BE2C (cell line): ENCODE results near the gene CREB3L4.

Experiments
- DNase-seq: peaks from one replicate; pipeline ENCODE4 v3.0.0-alpha.2; 2020
- H3K27me3 ChIP-seq: fragments of 250-450 bp; sonication (Bioruptor Pico); 2 replicates; pipeline ENCODE4 v1.5.1; 2020; ENCODE audit warnings: mild to moderate bottlenecking
- H3K36me3 ChIP-seq: fragments of 250-450 bp; sonication (Bioruptor Pico); 2 replicates; pipeline ENCODE4 v1.5.1; 2020; ENCODE audit warnings: mild to moderate bottlenecking
- H3K4me1 ChIP-seq: fragments of 250-450 bp; sonication (Bioruptor Pico); 2 replicates; pipeline ENCODE4 v1.5.1; 2020
- H3K4me3 ChIP-seq: 2 replicates; pipeline ENCODE4 v1.5.1; 2011; ENCODE audit warnings: low read depth, low read length
- H3K9me3 ChIP-seq: fragments of 250-450 bp; sonication (Bioruptor Pico); 2 replicates; pipeline ENCODE4 v1.5.1; 2020
- TF ChIP-seq, protein P1 (sequence below): IDR thresholded peaks from 2 replicates; pipeline ENCODE4 v1.5.1; 2012; ENCODE audit warnings: mild to moderate bottlenecking, low read depth, low read length

Gene CREB3L4

GRCh38 chr1:153922972-153923925 is 44.5 kb upstream of the CREB3L4 start, which contains the start of gene GATAD2B:
GATAD2B (minus strand) TSS chr1:153922972; CDS start chr1:153828347, 94,625 bp downstream.
- no peaks in the 10 kb centered on the region for H3K9me3 ChIP-seq
- H3K36me3 ChIP-seq: peaks cover 15% of the 10 kb centered on the region
- H3K4me3 ChIP-seq: peak within 1 kb of the TSS; percentile 94
- TF ChIP-seq, protein P1, sequence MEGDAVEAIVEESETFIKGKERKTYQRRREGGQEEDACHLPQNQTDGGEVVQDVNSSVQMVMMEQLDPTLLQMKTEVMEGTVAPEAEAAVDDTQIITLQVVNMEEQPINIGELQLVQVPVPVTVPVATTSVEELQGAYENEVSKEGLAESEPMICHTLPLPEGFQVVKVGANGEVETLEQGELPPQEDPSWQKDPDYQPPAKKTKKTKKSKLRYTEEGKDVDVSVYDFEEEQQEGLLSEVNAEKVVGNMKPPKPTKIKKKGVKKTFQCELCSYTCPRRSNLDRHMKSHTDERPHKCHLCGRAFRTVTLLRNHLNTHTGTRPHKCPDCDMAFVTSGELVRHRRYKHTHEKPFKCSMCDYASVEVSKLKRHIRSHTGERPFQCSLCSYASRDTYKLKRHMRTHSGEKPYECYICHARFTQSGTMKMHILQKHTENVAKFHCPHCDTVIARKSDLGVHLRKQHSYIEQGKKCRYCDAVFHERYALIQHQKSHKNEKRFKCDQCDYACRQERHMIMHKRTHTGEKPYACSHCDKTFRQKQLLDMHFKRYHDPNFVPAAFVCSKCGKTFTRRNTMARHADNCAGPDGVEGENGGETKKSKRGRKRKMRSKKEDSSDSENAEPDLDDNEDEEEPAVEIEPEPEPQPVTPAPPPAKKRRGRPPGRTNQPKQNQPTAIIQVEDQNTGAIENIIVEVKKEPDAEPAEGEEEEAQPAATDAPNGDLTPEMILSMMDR: no peak
- H3K4me1 ChIP-seq: peaks cover 10% of the 10 kb centered on the region
- peak; percentile 100 for DNase-seq
- no peaks in the 10 kb centered on the region for H3K27me3 ChIP-seq

DNA sequence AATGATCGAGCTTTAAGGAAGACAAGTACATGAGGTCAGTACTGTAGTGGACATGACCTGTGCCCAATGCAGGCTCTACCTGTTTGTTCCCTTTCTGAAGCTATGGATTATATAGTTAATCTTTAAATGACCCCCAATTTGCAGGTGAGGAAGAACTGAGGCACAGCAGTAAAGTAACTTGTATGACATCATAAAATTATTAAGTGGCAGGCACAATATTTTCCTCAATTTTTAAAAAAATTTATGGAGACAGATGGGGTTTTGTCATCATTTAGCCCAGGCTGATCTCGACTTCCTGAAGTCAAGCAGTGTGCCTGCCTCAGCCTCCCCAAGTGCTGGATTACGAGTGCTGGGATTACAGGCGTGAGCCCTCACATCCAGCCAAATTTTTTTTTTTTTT is 41.3 kb upstream of the CREB3L4 start:
- DNase-seq: no peak

DNA sequence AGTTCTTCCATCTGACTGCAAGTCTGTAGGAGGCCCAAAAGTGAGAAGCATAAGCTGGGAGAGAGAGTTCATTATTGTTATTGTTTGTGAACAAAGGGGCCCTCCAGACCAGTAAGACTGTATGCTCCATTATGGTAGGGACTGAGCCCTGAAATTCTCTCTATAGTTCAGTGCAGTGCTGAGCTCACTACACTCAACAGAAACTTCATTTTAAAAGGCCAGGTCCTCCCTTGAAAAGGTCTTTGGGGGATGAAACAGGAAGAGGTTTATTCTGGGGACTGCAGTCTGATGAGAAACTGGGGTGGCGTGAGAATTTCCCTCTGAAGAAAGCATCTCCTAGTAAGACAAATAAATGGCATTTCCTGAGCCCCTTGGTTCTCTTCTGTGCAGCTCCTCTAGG is 39.5 kb upstream of the CREB3L4 start:
- H3K4me1 ChIP-seq: peaks cover 12% of the 10 kb centered on the region; the same call in 1 of the 2 replicates
- peaks cover 16% of the 10 kb centered on the region for H3K36me3 ChIP-seq
- no peak overlapping the region for H3K4me3 ChIP-seq
- no peaks in the 10 kb centered on the region for H3K9me3 ChIP-seq
- no peak for DNase-seq
- TF ChIP-seq, protein P1: no peak
- no peaks in the 10 kb centered on the region for H3K27me3 ChIP-seq

More for the DNA sequence above, 41.3 kb upstream of the CREB3L4 start:
- peaks cover 9% of the 10 kb centered on the region for H3K36me3 ChIP-seq
- H3K4me1 ChIP-seq: peaks cover 12% of the 10 kb centered on the region; the same call in 1 of the 2 replicates
- H3K27me3 ChIP-seq: no peaks in the 10 kb centered on the region
- no peak overlapping the region for H3K4me3 ChIP-seq
- TF ChIP-seq, protein P1: no peak
- H3K9me3 ChIP-seq: no peaks in the 10 kb centered on the region

DNA sequence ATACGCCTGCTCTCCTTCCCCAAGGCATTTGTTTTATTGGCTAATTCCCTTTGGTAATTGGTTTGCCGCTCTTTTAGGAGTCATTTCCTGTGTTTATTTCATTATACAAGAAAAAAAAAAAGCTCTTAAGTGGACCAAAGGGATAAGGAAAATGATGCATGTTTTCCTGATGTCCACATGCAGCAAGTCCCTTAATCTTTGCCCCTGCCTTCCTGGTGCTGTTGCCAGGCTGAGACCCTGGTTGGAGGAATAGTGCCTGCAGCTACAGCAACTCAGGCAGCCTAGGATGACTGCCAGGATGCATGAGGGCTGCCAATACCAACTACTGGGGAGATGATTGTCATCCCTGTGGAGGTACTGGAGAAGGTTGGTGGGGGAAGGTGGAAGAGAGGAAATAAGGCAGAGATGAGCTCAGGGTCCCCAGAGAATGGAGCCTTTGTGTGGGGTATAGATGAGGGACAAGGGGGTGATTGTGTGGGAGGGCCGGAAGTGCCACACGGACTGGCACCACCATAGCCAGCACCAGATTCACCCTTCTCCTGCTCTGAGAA is 38.8 kb upstream of the CREB3L4 start:
- peaks cover 12% of the 10 kb centered on the region; the same call in 1 of the 2 replicates for H3K4me1 ChIP-seq
- no peaks in the 10 kb centered on the region for H3K27me3 ChIP-seq
- no peaks in the 10 kb centered on the region for H3K9me3 ChIP-seq
- no peak overlapping the region for H3K4me3 ChIP-seq
- TF ChIP-seq, protein P1: no peak
- peak; percentile 52 for DNase-seq
- H3K36me3 ChIP-seq: peaks cover 16% of the 10 kb centered on the region

DNA sequence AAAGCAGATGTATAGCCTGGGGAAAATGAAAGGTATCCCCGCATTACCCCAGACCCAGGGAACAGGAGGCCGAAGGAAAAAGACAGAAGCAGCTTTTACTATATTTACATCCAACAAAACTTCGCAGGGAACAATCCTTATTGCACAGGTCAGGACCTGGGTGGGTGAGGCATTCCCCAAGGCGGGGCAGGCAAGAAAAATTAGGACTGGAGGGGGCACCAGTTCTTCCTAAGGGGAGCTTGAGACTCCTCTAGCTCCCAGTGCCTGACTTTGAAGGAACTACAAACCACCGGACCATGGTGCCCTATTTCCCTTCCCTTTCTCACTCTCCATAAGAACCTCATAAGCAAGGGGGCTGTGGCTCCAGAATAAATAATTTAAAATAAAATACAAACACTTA is 38.3 kb upstream of the CREB3L4 start:
- H3K9me3 ChIP-seq: no peaks in the 10 kb centered on the region
- H3K4me1 ChIP-seq: peaks cover 12% of the 10 kb centered on the region; the same call in 1 of the 2 replicates
- TF ChIP-seq, protein P1: no peak
- no peaks in the 10 kb centered on the region for H3K27me3 ChIP-seq
- H3K4me3 ChIP-seq: no peak overlapping the region
- no peak for DNase-seq
- H3K36me3 ChIP-seq: peaks cover 20% of the 10 kb centered on the region
